Calu3 (cell line): ENCODE measurements around the gene ANKRD33B. TPM values are rescaled to one million over a fixed set of nuclear protein-coding genes. Genes with fewer than 3 reads are reported as not detected.
"Not testable (repeated sequence)": the region's sequence is repeated elsewhere in the genome, so short reads cannot be mapped to it uniquely, and the experiment has no call there.

Experiments used
- BruUV-seq: library from RNA; stranded (reverse); fragments of 400-500 nt; replicated peaks from 2 replicates; lab custom pipeline; 2021; lab: Mats Ljungman, UMichigan
- CTCF ChIA-PET: fragments of 300-600 bp; sonication (Branson Sonifier 250); formaldehyde crosslinking; loops from one replicate; lab custom pipeline; 2022; ENCODE audit warnings: antibody characterized with exemption; lab: Charles Lee
- DNase-seq: peaks from one replicate; pipeline ENCODE4 v3.0.0; 2022
- H3K27ac Mint-ChIP-seq: one replicate; pipeline ENCODE4 v1.8.0; 2022; ENCODE audit warnings: mixed read lengths; ENCODE audit not compliant: unreplicated experiment
- H3K27me3 Mint-ChIP-seq: one replicate; pipeline ENCODE4 v1.8.0; 2022; ENCODE audit warnings: mixed read lengths; ENCODE audit not compliant: unreplicated experiment
- H3K36me3 Mint-ChIP-seq: one replicate; pipeline ENCODE4 v1.8.0; 2022; ENCODE audit warnings: mild to moderate bottlenecking, moderate library complexity, mixed read lengths; ENCODE audit not compliant: insufficient read depth, unreplicated experiment
- H3K4me1 Mint-ChIP-seq: one replicate; pipeline ENCODE4 v1.8.0; 2022; ENCODE audit warnings: mild to moderate bottlenecking, low read depth, mixed read lengths; ENCODE audit not compliant: unreplicated experiment
- H3K4me3 Mint-ChIP-seq: one replicate; pipeline ENCODE4 v1.8.0; 2022; ENCODE audit warnings: mild to moderate bottlenecking, low read depth, moderate library complexity, mixed read lengths; ENCODE audit not compliant: unreplicated experiment
- H3K9me3 Mint-ChIP-seq: one replicate; pipeline ENCODE4 v1.8.0; 2022; ENCODE audit warnings: low read depth, mixed read lengths; ENCODE audit not compliant: unreplicated experiment
- CTCF ChIP-seq: fragments of 200-600 bp; IDR thresholded peaks from one replicate; pipeline ENCODE4 v1.8.0; 2022; ENCODE audit warnings: antibody characterized with exemption; ENCODE audit not compliant: unreplicated experiment
- intact Hi-C: fragments of 100-400 bp; cut with micrococcal nuclease; formaldehyde crosslinking; loops from one replicate; pipeline ENCODE4 v1.10.0; 2022; ENCODE audit not compliant: unreplicated experiment
- total RNA-seq: library from RNA; stranded (reverse); gene quantifications from 2 replicates; pipeline ENCODE4 v1.2.3, GENCODE V29; 2022

Gene ANKRD33B
- total RNA-seq, 1 experiment from 2014 or later: 3.6 TPM

DNA sequence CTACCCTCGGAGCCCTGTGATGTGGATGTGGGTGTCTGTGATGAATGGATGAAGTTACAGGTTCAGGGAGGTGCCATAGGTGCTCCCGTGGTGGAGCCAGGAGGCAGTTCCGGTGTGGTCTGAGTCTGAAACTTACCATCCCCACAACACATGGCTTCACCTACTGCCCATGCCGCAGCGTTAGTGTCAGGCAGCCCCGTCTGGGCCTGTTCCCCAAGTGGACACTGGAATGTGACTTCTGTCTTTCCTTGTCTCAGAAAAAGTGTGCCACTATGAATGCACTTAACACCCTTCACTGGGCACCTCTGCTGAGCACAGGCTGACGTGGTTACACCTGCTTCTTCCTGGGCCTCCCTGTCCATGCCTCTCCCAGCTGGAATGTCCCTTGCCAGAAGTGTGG lies 8.6 kb downstream of the ANKRD33B start:
- Mint-ChIP-seq H3K4me3 (no peak overlapping the region), H3K9me3 (no peaks in the 10 kb centered on the region), H3K4me1 (no peaks in the 10 kb centered on the region), H3K27me3 (no peaks in the 10 kb centered on the region), H3K27ac (no peak overlapping the region), H3K36me3 (no peaks in the 10 kb centered on the region)
- no peak for DNase-seq
- intact Hi-C loops: no loop called here
- BruUV-seq: no TSS peak
- TF ChIP-seq CTCF: no peak
- CTCF ChIA-PET: interaction anchor here (0.6 kb wide), 1 partner anchor 14 kb away, joined by 5 read pairs; no protein-coding TSS in a partner anchor

DNA sequence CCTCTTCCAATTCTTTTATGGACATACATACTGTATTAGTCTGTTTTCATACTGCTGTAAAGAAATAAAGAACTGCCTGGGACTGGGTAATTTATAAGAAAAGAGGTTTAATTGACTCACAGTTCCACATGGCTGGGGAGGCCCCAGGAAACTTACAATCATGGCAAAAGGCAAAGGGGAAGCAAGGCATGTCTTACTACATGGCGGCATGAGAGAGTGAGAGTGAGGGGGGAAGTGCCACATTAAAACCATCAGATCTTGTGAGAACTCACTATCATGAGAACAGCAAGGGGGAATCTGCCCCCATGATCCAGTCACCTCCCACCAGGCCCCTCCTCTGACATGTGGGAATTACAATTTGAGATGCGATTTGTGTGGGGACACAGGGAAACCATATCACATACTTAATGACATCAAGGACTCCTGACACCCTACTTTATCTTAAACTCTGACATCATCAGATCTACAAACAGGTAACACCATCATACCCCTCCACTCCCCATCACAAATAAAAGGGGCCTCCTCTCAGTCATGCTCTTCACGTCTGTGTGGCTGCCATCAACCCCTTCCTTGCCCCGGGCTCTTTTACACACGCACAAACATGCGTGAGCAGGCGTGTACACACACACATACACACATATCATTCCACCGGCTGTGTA lies 9.7 kb downstream of the ANKRD33B start:
- no peak overlapping the region for H3K4me3 Mint-ChIP-seq
- BruUV-seq: no TSS peak
- DNase-seq: no peak

DNA sequence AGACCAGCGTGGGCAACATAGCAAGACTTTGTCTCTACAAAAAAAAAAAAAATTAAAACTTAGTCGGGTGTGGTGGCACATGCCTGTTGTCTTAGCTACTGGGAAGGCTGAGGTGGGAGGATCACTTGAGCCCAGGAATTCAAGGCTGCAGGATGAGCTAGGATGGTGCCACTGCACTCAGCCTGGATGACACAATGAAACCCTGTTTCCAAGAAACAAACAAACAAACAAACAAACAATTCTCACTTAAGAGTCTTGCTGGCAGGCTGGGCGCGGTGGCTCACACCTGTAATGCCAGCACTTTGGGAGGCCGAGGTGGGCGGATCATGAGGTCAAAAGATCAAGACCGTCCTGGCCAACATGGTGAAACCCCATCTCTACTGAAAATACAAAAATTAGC lies 11.0 kb downstream of the ANKRD33B start:
- DNase-seq, H3K4me3 Mint-ChIP-seq, H3K36me3 Mint-ChIP-seq, intact Hi-C loops, CTCF ChIA-PET, H3K4me1 Mint-ChIP-seq, BruUV-seq, H3K9me3 Mint-ChIP-seq, H3K27ac Mint-ChIP-seq, H3K27me3 Mint-ChIP-seq: not testable (repeated sequence)

More for the DNA sequence above, 9.7 kb downstream of the ANKRD33B start:
- Mint-ChIP-seq H3K27ac (no peak overlapping the region), H3K36me3 (no peaks in the 10 kb centered on the region), H3K9me3 (no peaks in the 10 kb centered on the region), H3K27me3 (no peaks in the 10 kb centered on the region), H3K4me1 (no peaks in the 10 kb centered on the region)
- CTCF ChIA-PET: no interaction called here
- intact Hi-C loops: no loop called here
- TF ChIP-seq CTCF: no peak

GRCh38 chr5:10576121-10576789 lies 12.4 kb downstream of the ANKRD33B start:
- H3K27ac Mint-ChIP-seq: no peak overlapping the region
- CTCF ChIA-PET: no interaction called here
- TF ChIP-seq CTCF: no peak
- intact Hi-C loops: no loop called here
- H3K4me1 Mint-ChIP-seq: peaks cover 6% of the 10 kb centered on the region
- no peak for DNase-seq
- no TSS peak for BruUV-seq
- no peak overlapping the region for H3K4me3 Mint-ChIP-seq
- H3K9me3 Mint-ChIP-seq: no peaks in the 10 kb centered on the region
- no peaks in the 10 kb centered on the region for H3K27me3 Mint-ChIP-seq
- H3K36me3 Mint-ChIP-seq: no peaks in the 10 kb centered on the region

- intact Hi-C loops: no loop called here
- TF ChIP-seq CTCF: no peak
- DNase-seq: no peak
- H3K27ac Mint-ChIP-seq: no peak overlapping the region
- H3K27me3 Mint-ChIP-seq: no peaks in the 10 kb centered on the region
- H3K9me3 Mint-ChIP-seq: no peaks in the 10 kb centered on the region
- peaks cover 12% of the 10 kb centered on the region for H3K4me1 Mint-ChIP-seq
- no TSS peak for BruUV-seq
- CTCF ChIA-PET: no interaction called here
- no peak overlapping the region for H3K4me3 Mint-ChIP-seq
- H3K36me3 Mint-ChIP-seq: no peaks in the 10 kb centered on the region
Measured at GRCh38 chr5:10576790-10577189, 12.9 kb downstream of the ANKRD33B start.
